Testis (tissue), 2 donors: Measurements from ENCODE around the gene SGF29.
"Not testable (repeated sequence)": the region's sequence is repeated elsewhere in the genome, so short reads cannot be mapped to it uniquely, and the experiment has no call there.

ENCODE experiments used
- CTCF ChIP-seq, 3 experiments: fragments of 450-650 bp in 2 of 3; fragments of 200-600 bp in 1 of 3; sonication (generic) in 1 of 3; IDR thresholded peaks; one replicate each; pipeline ENCODE4 v1.5.1; 2016 to 2019; ENCODE audit warnings: antibody characterized with exemption in 3 of 3, mild to moderate bottlenecking in 2 of 3, moderate library complexity in 1 of 3
- POLR2A ChIP-seq: fragments of 450-650 bp; IDR thresholded peaks from one replicate; pipeline ENCODE4 v1.6.1; 2017; ENCODE audit warnings: antibody characterized with exemption, mild to moderate bottlenecking, moderate library complexity

- TF ChIP-seq CTCF (IDR thresholded peaks at IDR 0.05); POLR2A: not testable (repeated sequence)
These were observed 60.8 kb downstream of the SGF29 start for GRCh38 chr16:28614561-28614960.
